HG03571 (cell line): ENCODE measurements around the gene ALDH9A1.
"Not testable (repeated sequence)": the region's sequence is repeated elsewhere in the genome, so short reads cannot be mapped to it uniquely, and the experiment has no call there.

Experiments
- ATAC-seq: cut with Tn5 transposase; IDR thresholded peaks from one replicate; pipeline ENCODE4 v1.9.1; 2021; ENCODE audit not compliant: unreplicated experiment

The ALDH9A1 gene

DNA sequence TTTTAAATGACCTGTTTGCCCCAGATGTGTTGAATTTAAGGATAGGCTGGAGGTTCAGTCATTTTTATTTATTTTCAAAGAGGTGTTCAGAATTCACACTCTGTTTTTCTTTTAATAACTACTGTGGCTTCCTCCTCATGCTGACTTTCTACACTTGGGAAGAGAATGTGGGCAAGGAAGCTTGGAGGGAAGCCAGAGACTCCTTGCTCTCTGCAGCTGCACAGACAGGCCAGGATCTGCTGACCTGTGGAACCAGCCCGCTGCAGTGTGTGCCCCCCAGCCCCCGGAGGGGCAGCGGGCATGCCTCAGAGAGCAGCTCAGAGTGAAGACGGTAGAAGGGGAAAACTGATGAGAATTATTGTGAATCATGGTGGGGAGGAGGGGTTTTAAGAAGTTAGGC is 50.4 kb downstream of the ALDH9A1 start:
- ATAC-seq, result no peak

DNA sequence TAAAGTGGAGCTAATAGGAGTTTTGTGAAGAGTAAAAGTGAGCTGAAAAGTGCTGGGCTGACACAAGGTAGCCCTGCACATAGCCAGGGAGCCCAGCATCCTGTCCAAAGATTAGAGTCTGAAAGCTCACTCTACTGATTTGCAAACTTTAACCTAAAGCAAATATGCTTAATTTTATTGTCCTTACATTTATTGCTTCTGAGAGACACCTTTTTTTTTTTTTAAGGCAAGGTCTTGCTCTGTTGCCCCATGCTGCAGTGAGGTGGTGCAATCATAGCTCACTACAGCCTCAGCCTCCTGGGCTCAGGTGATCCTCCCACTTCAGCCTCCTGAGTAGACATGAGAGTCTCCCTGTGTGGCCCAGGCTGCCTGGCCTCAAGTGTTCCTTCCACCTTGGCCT is 50.8 kb downstream of the ALDH9A1 start:
- ATAC-seq, result no peak

- peak; percentile 59 for ATAC-seq
Measured at GRCh38 chr1:165645654-165646366, 52.6 kb downstream of the ALDH9A1 start.

- ATAC-seq, result no peak
Measured at GRCh38 chr1:165644064-165644735, 54.2 kb downstream of the ALDH9A1 start.

DNA sequence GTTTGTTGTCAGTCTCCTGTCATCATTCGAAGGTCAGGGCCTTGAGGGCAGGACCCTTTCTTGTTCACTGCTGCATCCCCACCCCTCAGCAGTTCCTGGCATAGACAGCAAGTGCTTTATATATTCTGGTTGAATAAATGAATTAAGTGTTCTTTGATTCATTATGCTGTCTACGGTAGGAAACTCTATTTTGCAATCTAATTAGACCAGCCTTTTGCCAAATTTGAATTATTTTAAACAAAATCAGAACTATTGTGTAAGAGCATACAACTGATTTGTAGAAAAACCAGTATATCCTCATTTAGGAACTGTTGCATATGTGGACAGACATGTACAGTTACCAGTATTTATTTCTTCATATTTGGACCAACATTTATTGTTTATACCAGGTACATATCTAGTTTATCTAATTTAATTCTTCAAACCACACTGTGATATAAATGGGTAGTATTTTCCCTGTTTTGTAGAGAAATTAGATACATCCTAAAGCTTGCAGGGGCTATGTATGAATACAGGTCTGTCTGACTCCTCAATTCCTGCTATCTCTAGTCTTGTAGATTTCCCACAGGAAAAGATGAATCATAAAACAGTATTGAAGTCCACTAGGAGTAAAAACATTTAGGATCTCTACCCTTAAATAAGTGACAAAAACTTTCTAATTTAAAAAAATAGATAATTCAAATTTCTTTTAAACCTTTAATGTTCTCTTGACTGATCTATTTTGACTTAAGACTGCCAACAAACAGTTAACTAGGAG is 57.0 kb downstream of the ALDH9A1 start:
- ATAC-seq, result no peak

DNA sequence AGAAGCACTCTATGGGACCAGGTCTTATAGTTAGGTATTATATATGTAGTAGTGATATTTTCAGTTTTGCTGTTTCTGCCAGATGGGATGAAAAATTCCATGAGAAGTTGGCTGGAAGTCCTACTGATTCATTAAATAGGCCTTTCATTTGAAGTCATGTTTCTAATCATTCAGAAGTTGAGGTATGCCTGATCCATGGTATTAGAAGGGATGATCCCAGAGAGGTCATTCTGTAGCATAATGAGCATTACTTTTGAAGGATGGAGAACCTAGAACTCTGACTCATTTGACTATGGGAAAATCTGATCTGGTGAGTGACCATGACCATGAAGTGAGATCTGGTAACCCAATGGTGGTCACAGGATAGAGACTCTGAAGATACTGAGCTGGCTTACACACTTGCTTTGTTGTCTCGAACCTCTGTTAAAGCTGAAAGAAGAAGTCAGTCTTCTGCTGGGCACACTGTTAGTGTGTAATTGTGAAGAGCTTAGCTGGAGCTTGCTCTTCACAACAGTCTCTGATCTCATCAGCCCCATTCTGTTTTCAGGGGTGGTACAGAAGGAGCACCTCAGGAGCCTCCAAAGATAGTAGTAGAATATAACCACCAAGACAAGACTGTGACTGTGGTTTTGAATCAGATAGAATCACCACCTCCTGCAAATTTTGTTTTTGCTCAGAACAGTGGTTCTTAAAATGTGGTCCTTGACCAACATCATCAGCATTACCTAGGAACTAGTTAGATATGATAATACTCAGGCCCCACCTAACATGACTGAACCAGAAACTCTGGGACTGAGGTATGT is 58.3 kb downstream of the ALDH9A1 start:
- no peak for ATAC-seq

GRCh38 chr1:165638211-165638610 is 60.2 kb downstream of the ALDH9A1 start:
- not testable (repeated sequence) for ATAC-seq

GRCh38 chr1:165637427-165637826 is 60.9 kb downstream of the ALDH9A1 start:
- no peak for ATAC-seq

DNA sequence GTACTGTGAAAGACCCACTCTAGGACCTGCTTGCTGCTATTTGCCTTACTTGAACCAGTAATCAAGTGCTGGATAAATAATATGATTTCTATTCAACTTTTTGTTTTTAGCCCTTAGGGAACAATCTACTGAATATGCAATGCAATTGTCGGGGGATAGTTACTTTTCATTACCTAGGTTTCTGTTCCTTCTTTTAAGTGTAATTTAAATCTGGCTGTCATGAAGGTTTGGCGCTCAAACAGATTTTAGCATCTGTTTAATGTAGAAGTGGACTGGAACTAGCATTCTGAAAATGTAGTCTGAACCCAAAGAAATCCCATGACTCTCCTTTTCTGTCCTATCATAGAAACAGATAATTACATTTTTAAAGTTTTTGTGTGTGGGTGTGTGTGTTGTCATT is 62.5 kb downstream of the ALDH9A1 start:
- ATAC-seq, result no peak

DNA sequence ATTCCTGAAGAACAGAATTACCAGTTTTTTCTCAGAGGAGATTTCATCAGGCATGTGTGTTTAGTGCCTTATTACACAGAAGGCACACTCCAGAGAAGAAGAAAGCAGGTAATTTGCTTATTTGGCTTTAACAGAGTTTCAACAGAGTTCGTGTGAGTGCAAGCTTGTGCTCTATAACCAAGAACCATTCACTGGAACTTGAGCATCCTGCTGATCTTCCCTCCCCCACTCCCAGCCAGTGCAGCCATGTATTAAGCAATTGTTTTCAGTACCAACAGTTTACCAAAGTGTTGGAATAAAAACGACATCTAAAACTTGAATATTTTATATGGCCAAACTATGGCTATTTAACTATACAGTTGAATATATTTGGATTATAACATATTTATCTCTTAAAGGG is 63.0 kb downstream of the ALDH9A1 start:
- ATAC-seq, result peak; percentile 30

GRCh38 chr1:165634154-165634921 is 64.0 kb downstream of the ALDH9A1 start:
- ATAC-seq, result no peak

DNA sequence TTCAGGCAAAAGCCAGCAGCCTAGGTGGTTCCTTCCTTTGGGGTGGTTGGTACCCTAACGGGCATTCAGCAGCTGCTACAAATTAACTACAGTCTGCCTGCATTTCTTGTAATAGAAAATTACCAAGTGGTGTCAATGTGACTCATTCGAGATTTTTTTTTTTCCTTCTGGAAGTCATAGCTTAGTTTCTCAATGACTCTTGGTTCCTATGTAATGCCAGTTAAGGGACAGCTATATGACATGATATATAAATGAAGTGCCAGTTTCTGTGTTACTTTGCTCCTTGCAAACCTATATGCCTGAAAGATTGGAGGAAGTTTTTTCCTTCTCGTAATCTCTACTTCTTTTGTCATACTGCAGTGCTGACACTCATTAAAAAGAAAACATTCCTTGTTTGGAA is 64.7 kb downstream of the ALDH9A1 start:
- ATAC-seq, result no peak

GRCh38 chr1:165632491-165632890 is 65.9 kb downstream of the ALDH9A1 start:
- ATAC-seq, result no peak

DNA sequence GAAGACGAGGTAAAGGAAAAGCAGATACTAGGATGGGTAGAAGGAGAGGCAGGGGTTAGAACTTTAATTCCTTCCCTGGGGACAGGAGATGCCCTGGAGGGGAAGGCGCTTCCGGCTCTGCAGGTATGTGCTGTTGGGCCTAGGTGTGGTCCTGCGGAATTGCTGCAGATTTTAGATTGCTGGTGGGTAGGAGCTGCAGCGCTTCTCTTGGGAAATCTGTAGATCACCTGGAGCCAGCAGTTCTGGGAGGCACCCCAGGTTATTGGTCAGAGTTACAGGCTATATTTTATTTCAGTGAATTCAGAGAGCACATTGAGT is 66.3 kb downstream of the ALDH9A1 start:
- no peak for ATAC-seq

DNA sequence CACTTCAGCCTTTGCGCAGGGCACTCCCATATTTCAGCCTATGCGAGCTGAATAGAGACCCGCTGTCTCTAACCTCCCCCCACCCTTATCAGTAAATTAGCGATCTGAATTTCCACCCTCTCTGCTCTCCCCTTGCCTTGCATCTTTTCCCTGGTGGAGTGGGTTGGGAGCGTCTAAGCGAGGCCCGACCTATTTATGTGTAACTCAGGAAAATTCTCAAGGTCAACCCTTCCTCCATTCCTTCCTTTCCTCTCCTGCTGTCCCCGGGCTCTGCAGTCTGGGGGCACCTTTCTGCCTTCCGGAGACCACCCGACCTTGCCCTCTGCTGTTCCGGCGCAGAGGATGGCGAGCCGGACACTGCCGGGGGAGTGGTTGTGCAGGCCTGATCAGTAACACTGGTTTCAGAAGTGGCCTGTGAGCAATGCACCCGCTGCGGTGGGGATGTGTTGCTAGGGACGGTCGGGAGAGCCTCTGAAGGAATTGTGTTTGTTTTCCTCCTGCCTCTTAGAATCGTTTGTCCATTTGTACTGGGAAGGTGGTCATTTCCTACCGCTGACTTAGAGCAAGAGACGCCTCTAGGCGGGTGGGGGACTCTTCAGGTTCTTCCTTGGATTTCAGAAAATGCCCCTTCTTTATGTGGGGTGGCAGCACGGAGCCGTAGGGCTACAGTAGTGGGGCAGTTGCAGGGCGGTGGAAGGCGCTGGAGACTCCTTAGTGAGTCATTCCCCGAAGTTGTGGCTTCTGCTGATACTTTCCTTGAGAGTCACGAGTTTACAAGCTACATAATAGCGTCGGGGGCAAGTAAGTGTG is 66.8 kb downstream of the ALDH9A1 start:
- peak; percentile 38 for ATAC-seq

GRCh38 chr1:165630629-165631341 is 67.6 kb downstream of the ALDH9A1 start, which contains the start of gene MGST3:
TSS of gene MGST3 (plus strand) at chr1:165631234. CDS start at chr1:165649848, 18,614 bp downstream.
- ATAC-seq, result peak; percentile 76

DNA sequence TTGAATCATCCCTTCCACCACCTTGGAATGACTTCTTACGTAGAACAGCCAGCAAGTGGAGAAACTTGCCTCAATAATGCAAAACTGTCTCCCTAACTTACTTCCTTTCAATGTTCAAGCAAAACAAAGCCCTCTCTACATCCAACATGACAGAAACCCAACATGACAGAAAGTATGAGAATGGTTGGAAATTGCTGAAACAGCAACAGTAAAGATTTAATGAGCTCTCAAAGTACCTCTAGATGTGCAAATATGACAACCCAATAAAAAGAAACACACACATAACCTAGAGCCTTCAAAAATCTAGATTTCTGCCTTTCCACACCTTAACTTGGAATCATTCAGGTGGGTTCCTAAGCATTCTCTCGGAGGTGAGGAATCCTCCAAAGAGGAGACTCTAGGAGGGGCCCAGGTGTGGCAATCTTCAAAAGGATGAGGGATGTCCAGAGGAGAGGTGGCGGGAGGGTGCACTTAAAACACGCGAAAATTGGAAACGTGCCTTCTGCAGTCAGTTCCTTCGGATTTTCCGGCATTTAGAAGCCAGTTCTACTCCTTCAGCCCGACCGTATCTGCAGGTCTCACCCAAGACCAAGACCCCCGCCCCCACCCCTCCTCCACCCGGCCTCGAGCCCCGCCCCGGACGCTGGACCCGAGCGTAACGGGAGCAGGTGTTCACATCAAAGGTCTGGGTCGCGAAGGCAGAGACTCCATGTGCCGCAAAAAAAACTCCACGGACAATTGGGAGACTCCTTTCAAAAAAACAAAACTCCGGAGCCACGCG is 68.3 kb downstream of the ALDH9A1 start:
- ATAC-seq, result no peak

DNA sequence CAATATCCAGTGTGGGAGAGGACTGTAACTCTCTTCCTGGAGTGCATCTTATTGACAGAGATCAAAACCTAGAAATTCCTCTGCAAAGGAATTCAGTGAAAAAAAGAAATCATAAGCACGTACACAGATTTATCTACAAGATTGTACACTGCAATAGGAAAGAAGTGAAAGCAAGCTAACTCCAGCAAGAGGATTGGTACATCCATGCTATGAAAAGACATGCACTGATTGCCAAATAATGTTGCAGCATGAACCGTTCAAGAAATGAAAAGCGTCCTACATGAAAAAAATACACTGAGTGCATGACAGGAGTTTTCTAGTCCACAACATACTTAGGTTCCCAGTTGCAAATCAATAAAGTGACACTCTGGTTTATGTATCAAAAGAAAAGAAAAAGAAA is 69.2 kb downstream of the ALDH9A1 start:
- no peak for ATAC-seq
